Nephron (organoid): ENCODE results near the gene USP37.

Source experiments
- H3K27ac Mint-ChIP-seq, 3 experiments: 2 replicates each; pipeline ENCODE4 v1.8.0; 2020; ENCODE audit warnings: mixed read lengths in 3 of 3, mild to moderate bottlenecking in 2 of 3, moderate library complexity in 1 of 3
- H3K27me3 Mint-ChIP-seq: 2 replicates; pipeline ENCODE4 v1.8.0; 2021; ENCODE audit warnings: low read depth, mild to moderate bottlenecking, moderate library complexity, mixed read lengths
- H3K36me3 Mint-ChIP-seq: 2 replicates; pipeline ENCODE4 v1.8.0; 2020; ENCODE audit warnings: low read depth, mixed read lengths
- H3K4me1 Mint-ChIP-seq: 2 replicates; pipeline ENCODE4 v1.8.0; 2020; ENCODE audit warnings: mixed read lengths
- H3K4me3 Mint-ChIP-seq, 3 experiments: 2 replicates each; pipeline ENCODE4 v1.8.0; 2020; ENCODE audit warnings: mild to moderate bottlenecking in 3 of 3, mixed read lengths in 3 of 3, moderate library complexity in 2 of 3
- H3K9me3 Mint-ChIP-seq: 2 replicates; pipeline ENCODE4 v1.8.0; 2020; ENCODE audit warnings: mixed read lengths
- TF ChIP-seq, protein P1 (sequence below), 3 experiments: fragments of 200-600 bp; sonication (generic); IDR thresholded peaks; one replicate each; pipeline ENCODE4 v1.5.0; 2021; ENCODE audit warnings: antibody characterized with exemption in 3 of 3; ENCODE audit not compliant: unreplicated experiment in 3 of 3

The USP37 gene, protein sequence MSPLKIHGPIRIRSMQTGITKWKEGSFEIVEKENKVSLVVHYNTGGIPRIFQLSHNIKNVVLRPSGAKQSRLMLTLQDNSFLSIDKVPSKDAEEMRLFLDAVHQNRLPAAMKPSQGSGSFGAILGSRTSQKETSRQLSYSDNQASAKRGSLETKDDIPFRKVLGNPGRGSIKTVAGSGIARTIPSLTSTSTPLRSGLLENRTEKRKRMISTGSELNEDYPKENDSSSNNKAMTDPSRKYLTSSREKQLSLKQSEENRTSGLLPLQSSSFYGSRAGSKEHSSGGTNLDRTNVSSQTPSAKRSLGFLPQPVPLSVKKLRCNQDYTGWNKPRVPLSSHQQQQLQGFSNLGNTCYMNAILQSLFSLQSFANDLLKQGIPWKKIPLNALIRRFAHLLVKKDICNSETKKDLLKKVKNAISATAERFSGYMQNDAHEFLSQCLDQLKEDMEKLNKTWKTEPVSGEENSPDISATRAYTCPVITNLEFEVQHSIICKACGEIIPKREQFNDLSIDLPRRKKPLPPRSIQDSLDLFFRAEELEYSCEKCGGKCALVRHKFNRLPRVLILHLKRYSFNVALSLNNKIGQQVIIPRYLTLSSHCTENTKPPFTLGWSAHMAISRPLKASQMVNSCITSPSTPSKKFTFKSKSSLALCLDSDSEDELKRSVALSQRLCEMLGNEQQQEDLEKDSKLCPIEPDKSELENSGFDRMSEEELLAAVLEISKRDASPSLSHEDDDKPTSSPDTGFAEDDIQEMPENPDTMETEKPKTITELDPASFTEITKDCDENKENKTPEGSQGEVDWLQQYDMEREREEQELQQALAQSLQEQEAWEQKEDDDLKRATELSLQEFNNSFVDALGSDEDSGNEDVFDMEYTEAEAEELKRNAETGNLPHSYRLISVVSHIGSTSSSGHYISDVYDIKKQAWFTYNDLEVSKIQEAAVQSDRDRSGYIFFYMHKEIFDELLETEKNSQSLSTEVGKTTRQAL

DNA sequence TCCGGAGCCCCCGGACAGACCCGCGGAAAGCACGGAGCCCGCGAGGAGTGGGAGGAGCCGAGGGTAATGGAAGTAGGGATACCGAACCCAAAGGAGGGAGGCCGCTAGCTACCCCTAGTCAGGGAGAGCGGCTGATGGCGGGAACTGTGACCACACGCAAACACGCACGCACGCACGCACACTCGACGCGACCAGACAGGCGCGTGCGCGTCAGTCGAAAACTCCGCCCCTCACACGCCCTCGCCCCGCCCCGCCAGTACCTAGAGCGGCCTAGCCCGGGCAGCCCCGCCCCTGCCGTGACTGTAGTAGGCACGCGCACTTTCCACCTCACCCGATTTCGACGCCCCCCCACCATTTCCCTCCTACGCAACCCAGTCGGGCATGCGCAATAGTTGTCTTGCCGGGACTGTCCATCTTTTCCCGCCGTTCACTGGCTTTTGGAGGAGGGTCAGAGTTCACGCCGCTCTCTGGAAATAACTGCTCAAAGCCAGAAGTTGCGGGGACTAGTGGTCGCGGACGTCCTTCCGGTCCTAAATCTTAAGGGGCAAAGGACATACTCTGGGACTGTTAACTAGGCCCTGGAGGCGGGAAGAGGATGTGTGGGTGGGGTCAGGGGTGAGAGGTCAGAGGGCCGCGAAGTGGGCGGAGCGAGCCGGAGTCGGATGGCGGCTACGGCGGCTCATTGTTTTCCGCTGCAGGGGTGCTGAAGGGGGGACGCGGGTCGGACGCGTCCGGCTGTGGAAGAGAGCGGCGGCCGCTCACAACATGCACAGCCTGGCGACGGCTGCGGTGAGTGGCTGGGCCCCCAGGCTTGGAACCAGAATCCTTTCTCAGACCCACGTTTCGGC is at the start of gene USP37, which contains the start of gene CNOT9:
USP37 (minus strand) TSS at position 162 of the 848 bp plus-strand sequence. CDS start 9,698 bp downstream, outside the sequence.
CNOT9 (plus strand) TSS at position 650 of the 848 bp plus-strand sequence; CDS start at position 766, 116 bp downstream.
- H3K4me3 Mint-ChIP-seq: peak within 1 kb of the TSS; percentile 92 to 96 (median 92)
- no peaks in the 10 kb centered on the region for H3K27me3 Mint-ChIP-seq
- H3K27ac Mint-ChIP-seq: peak within 1 kb of the TSS; percentile 88 to 95 (median 95)
- peaks cover 20% of the 10 kb centered on the region for H3K36me3 Mint-ChIP-seq
- H3K9me3 Mint-ChIP-seq: no peaks in the 10 kb centered on the region
- H3K4me1 Mint-ChIP-seq: peaks cover 41% of the 10 kb centered on the region
- TF ChIP-seq, protein P1, sequence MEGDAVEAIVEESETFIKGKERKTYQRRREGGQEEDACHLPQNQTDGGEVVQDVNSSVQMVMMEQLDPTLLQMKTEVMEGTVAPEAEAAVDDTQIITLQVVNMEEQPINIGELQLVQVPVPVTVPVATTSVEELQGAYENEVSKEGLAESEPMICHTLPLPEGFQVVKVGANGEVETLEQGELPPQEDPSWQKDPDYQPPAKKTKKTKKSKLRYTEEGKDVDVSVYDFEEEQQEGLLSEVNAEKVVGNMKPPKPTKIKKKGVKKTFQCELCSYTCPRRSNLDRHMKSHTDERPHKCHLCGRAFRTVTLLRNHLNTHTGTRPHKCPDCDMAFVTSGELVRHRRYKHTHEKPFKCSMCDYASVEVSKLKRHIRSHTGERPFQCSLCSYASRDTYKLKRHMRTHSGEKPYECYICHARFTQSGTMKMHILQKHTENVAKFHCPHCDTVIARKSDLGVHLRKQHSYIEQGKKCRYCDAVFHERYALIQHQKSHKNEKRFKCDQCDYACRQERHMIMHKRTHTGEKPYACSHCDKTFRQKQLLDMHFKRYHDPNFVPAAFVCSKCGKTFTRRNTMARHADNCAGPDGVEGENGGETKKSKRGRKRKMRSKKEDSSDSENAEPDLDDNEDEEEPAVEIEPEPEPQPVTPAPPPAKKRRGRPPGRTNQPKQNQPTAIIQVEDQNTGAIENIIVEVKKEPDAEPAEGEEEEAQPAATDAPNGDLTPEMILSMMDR (IDR thresholded peaks at IDR 0.05; ENCODE audit: unreplicated experiment in 3 of 3): no peak

DNA sequence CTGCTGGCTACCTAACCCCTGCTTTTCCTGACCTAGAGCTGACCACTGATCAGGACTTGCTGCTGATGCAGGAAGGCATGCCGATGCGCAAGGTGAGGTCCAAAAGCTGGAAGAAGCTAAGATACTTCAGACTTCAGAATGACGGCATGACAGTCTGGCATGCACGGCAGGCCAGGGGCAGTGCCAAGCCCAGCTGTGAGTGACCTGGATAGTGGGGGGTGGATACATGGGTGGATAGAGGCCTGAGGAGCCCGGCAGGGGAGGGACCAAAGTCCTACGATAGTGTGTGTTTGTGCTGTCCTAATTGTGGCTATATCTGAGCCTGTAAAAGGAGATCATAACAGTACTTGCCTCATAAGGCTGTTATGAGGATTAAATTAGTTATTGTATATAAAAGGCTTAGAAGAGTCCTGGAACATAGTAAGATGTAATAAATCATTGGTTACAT is 47.7 kb upstream of the USP37 start:
- TF ChIP-seq, protein P1 (IDR thresholded peaks at IDR 0.05; ENCODE audit: unreplicated experiment in 3 of 3): no peak
- no peak overlapping the region for H3K4me3 Mint-ChIP-seq
- H3K36me3 Mint-ChIP-seq: no peaks in the 10 kb centered on the region
- peaks cover 3% of the 10 kb centered on the region for H3K27me3 Mint-ChIP-seq
- H3K9me3 Mint-ChIP-seq: no peaks in the 10 kb centered on the region
- H3K27ac Mint-ChIP-seq: no peak overlapping the region
- no peaks in the 10 kb centered on the region for H3K4me1 Mint-ChIP-seq

DNA sequence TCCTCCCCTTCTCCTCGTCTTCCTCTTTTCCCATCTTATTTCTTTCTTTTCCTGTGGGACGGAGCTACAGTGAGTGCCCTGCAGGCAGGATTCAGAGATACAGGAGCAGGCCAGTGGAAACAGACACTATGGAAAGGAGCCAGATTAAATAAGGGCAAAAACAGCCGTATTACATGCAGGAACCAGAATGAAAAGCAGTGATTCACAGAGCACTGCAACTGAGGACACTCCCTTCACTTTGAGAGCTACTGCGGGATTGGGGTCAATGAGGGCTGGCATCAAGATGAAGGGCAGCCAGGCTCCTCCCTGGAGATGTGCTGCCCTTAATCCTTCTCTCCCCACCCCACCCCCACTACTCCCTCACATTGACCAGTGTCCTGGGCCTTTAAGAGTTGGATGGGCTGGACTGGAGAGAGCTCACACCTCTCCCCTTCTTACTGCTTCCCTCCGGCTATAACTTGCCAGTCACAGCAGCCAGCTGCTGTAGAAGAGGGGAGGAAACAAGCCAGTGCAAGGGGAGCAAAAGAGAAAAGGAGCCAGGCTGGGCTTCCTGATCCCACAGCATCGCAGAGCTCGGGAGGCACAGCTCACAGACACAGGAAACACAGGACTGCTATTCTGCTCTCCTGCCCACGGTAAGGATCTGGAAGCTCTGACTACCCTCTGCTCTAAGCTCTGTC is 39.4 kb upstream of the USP37 start, which contains the start of gene PLCD4:
PLCD4 (plus strand) TSS at position 464 of the 680 bp plus-strand sequence. CDS start 7,841 bp downstream, outside the sequence.
- peak within 1 kb of the TSS; percentile 56 to 78 (median 72) for H3K4me3 Mint-ChIP-seq
- H3K27me3 Mint-ChIP-seq: no peaks in the 10 kb centered on the region
- H3K36me3 Mint-ChIP-seq: no peaks in the 10 kb centered on the region
- H3K4me1 Mint-ChIP-seq: peaks cover 33% of the 10 kb centered on the region
- TF ChIP-seq, protein P1 (IDR thresholded peaks at IDR 0.05; ENCODE audit: unreplicated experiment in 3 of 3): no peak
- peak within 1 kb of the TSS; percentile 61 to 87 (median 61) for H3K27ac Mint-ChIP-seq
- no peaks in the 10 kb centered on the region for H3K9me3 Mint-ChIP-seq

DNA sequence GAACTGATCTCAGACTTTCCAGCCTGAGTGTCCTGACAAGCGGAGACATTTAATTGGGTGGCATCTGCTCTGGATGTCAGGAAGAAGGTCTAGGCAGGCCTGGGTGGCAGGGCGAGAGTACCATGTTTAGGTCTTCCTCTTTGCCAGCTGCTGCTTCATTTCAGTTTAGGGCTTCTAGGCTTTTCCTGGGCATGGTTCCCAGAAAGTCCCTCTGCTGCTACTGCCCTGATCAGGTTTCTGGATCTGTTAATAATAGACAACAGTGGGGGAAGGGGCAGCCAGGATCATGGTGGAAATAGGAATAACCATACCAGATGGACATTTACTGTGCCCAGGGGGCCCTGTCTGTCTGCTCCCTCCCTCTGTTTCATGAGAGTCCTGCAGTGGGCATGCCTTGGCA is 37.3 kb upstream of the USP37 start:
- H3K9me3 Mint-ChIP-seq: no peaks in the 10 kb centered on the region
- peak overlapping the region in 1 of 3 experiments; percentile 38 for H3K4me3 Mint-ChIP-seq
- H3K27ac Mint-ChIP-seq: peak overlapping the region; percentile 20 to 98 (median 88)
- peaks cover 33% of the 10 kb centered on the region for H3K4me1 Mint-ChIP-seq
- no peaks in the 10 kb centered on the region for H3K27me3 Mint-ChIP-seq
- no peaks in the 10 kb centered on the region for H3K36me3 Mint-ChIP-seq
- TF ChIP-seq, protein P1 (IDR thresholded peaks at IDR 0.05; ENCODE audit: unreplicated experiment in 3 of 3): no peak
